ENCODE measurements around the gene SLIT2.

Gene SLIT2

GRCh38 chr4:20281453-20281852 lies 29.7 kb downstream of the SLIT2 start:
- Histone ChIP-seq H3K9ac (ENCODE audit: low read length) (no peak overlapping the region), H3F3A (ENCODE audit: insufficient read depth, low read length) (no peaks in the 10 kb centered on the region), H3K4me3 (ENCODE audit: low read depth, low read length, poor library complexity, severe bottlenecking) (no peak overlapping the region), H2AFZ (ENCODE audit: low read length) (no peak overlapping the region), H3K36me3 (ENCODE audit: insufficient read depth, low read length) (no peaks in the 10 kb centered on the region), H3K9me3 (ENCODE audit: low read length) (no peaks in the 10 kb centered on the region), H3K27me3 (ENCODE audit: insufficient read depth, low read length) (no peaks in the 10 kb centered on the region), H3K4me2 (ENCODE audit: low read length) (no peak overlapping the region), H3K27ac (ENCODE audit: low read depth, low read length, poor library complexity, severe bottlenecking) (no peak overlapping the region), H4K20me1 (ENCODE audit: insufficient read depth, low read length) (no peaks in the 10 kb centered on the region), H3K9me2 (ENCODE audit: low read depth, low read length) (no peaks in the 10 kb centered on the region), H3K4me1 (ENCODE audit: insufficient read depth, low read length, severe bottlenecking) (no peaks in the 10 kb centered on the region), H3K79me2 (ENCODE audit: insufficient read depth, low read length) (no peaks in the 10 kb centered on the region)
- TF ChIP-seq CTCF (IDR thresholded peaks at IDR 0.05; ENCODE audit: low read length) (no peak), EZH2 (IDR thresholded peaks at IDR 0.05; ENCODE audit: borderline replicate concordance, low read length) (no peak)

- Histone ChIP-seq H3K9me2 (ENCODE audit: low read depth, low read length) (no peaks in the 10 kb centered on the region), H3F3A (ENCODE audit: insufficient read depth, low read length) (no peaks in the 10 kb centered on the region), H3K4me2 (ENCODE audit: low read length) (no peak overlapping the region), H3K9ac (ENCODE audit: low read length) (no peak overlapping the region), H4K20me1 (ENCODE audit: insufficient read depth, low read length) (no peaks in the 10 kb centered on the region), H3K4me3 (ENCODE audit: low read depth, low read length, poor library complexity, severe bottlenecking) (no peak overlapping the region), H3K79me2 (ENCODE audit: insufficient read depth, low read length) (no peaks in the 10 kb centered on the region), H3K9me3 (ENCODE audit: low read length) (no peaks in the 10 kb centered on the region), H3K36me3 (ENCODE audit: insufficient read depth, low read length) (no peaks in the 10 kb centered on the region), H3K4me1 (ENCODE audit: insufficient read depth, low read length, severe bottlenecking) (no peaks in the 10 kb centered on the region), H3K27me3 (ENCODE audit: insufficient read depth, low read length) (no peaks in the 10 kb centered on the region), H3K27ac (ENCODE audit: low read depth, low read length, poor library complexity, severe bottlenecking) (no peak overlapping the region), H2AFZ (ENCODE audit: low read length) (no peak overlapping the region)
- TF ChIP-seq CTCF (IDR thresholded peaks at IDR 0.05; ENCODE audit: low read length): no peak
- no peak for TF ChIP-seq EZH2 (IDR thresholded peaks at IDR 0.05; ENCODE audit: borderline replicate concordance, low read length)
Measured at GRCh38 chr4:20283039-20283438, 31.3 kb downstream of the SLIT2 start.

- no peak overlapping the region for H2AFZ ChIP-seq (ENCODE audit: low read length)
- no peak overlapping the region for H3K27ac ChIP-seq (ENCODE audit: low read depth, low read length, poor library complexity, severe bottlenecking)
- no peak overlapping the region for H3K9ac ChIP-seq (ENCODE audit: low read length)
- H3K9me3 ChIP-seq (ENCODE audit: low read length): no peaks in the 10 kb centered on the region
- no peaks in the 10 kb centered on the region for H3F3A ChIP-seq (ENCODE audit: insufficient read depth, low read length)
- TF ChIP-seq CTCF (IDR thresholded peaks at IDR 0.05; ENCODE audit: low read length): no peak
- no peak for TF ChIP-seq EZH2 (IDR thresholded peaks at IDR 0.05; ENCODE audit: borderline replicate concordance, low read length)
- no peaks in the 10 kb centered on the region for H3K36me3 ChIP-seq (ENCODE audit: insufficient read depth, low read length)
- no peak overlapping the region for H3K4me3 ChIP-seq (ENCODE audit: low read depth, low read length, poor library complexity, severe bottlenecking)
- no peak overlapping the region for H3K4me2 ChIP-seq (ENCODE audit: low read length)
- H4K20me1 ChIP-seq (ENCODE audit: insufficient read depth, low read length): no peaks in the 10 kb centered on the region
- no peaks in the 10 kb centered on the region for H3K9me2 ChIP-seq (ENCODE audit: low read depth, low read length)
- no peaks in the 10 kb centered on the region for H3K79me2 ChIP-seq (ENCODE audit: insufficient read depth, low read length)
- H3K4me1 ChIP-seq (ENCODE audit: insufficient read depth, low read length, severe bottlenecking): no peaks in the 10 kb centered on the region
- no peaks in the 10 kb centered on the region for H3K27me3 ChIP-seq (ENCODE audit: insufficient read depth, low read length)
Measured at GRCh38 chr4:20284990-20285389, 33.3 kb downstream of the SLIT2 start.

Data from OCI-LY1 (cell line).